HUES64 (cell line): ENCODE measurements around the gene CDRT4.
"Not testable (repeated sequence)": the region's sequence is repeated elsewhere in the genome, so short reads cannot be mapped to it uniquely, and the experiment has no call there.

Experiments
- H3K27ac ChIP-seq: 2 replicates; pipeline ENCODE4 v1.7.0; 2013; ENCODE audit warnings: low read depth, low read length, inconsistent platforms
- H3K27me3 ChIP-seq: 2 replicates; pipeline ENCODE4 v1.6.1; 2013; ENCODE audit warnings: mild to moderate bottlenecking, low read length; ENCODE audit not compliant: insufficient read depth
- H3K36me3 ChIP-seq: 2 replicates; pipeline ENCODE4 v1.6.1; 2013; ENCODE audit warnings: mild to moderate bottlenecking, low read length; ENCODE audit not compliant: insufficient read depth
- H3K4me1 ChIP-seq: 2 replicates; pipeline ENCODE4 v1.6.1; 2013; ENCODE audit warnings: mild to moderate bottlenecking, low read length, moderate library complexity; ENCODE audit not compliant: insufficient read depth
- H3K4me3 ChIP-seq: 2 replicates; pipeline ENCODE4 v1.5.1; 2013; ENCODE audit warnings: mild to moderate bottlenecking, low read length, moderate library complexity
- H3K9ac ChIP-seq: 2 replicates; pipeline ENCODE4 v1.6.1; 2013; ENCODE audit warnings: mild to moderate bottlenecking, low read depth, low read length
- H3K9me3 ChIP-seq: 2 replicates; pipeline ENCODE4 v1.6.1; 2013; ENCODE audit warnings: low read depth, low read length; ENCODE audit not compliant: insufficient read depth
- WGBS: fragments of 150-250, 120-280 bp; methylation state at CpG from one replicate; pipeline ENCODE4 v1.1.7; 2013; ENCODE audit warnings: missing lambda C conversion rate; 5-methylcytosine and 5-hydroxymethylcytosine counted together

Gene CDRT4

DNA sequence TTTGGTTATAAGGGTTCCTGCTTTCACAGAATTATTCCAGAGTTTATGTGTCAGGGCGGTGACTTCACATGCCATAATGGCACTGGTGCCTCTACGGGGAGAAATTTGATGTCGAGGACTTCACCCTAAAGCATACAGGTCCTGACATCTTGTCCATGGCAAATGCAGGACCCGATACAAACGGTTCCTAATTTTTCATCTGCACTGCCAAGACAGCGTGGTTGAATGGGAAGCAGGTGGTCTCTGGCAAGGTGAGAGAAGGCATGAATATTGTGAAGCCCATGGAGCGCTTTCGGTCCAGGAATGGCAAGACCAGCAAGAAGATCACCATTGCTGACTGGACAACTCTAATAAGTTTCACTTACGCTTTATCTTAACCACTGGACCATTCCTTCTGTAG lies 39.6 kb upstream of the CDRT4 start:
- no peak overlapping the region for H3K4me3 ChIP-seq
- H3K27me3 ChIP-seq, result no peaks in the 10 kb centered on the region
- H3K27ac ChIP-seq, result no peak overlapping the region
- H3K4me1 ChIP-seq, result peaks cover 4% of the 10 kb centered on the region; the same call in 1 of the 2 replicates
- H3K9ac ChIP-seq, result no peak overlapping the region
- H3K36me3 ChIP-seq, result peaks cover 22% of the 10 kb centered on the region
- 98% methylated on average over 9 of the region's 9 CpGs for WGBS
- H3K9me3 ChIP-seq, result no peaks in the 10 kb centered on the region

DNA sequence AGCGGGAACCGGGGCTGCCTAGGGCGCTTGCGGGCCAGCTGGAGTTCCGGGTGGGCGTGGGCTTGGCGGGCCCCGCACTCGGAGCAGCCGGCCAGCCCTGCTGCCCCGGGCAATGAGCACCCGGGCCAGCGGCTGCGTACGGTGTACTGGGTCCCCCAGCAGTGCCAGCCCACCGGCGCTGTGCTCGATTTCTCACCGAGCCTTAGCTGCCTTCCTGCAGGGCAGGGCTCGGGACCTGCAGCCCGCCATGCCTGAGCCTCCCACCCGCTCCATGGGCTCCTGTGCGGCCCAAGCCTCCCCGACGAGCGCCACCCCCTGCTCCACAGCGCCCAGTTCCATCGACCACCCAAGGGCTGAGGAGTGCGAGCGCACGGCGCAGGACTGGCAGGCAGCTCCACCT lies 38.3 kb upstream of the CDRT4 start:
- not testable (repeated sequence) for H3K27ac ChIP-seq, H3K9ac ChIP-seq, H3K4me3 ChIP-seq, H3K9me3 ChIP-seq, H3K27me3 ChIP-seq, H3K4me1 ChIP-seq
- peaks cover 27% of the 10 kb centered on the region for H3K36me3 ChIP-seq
- WGBS, result 96% methylated on average over 32 of the region's 32 CpGs

DNA sequence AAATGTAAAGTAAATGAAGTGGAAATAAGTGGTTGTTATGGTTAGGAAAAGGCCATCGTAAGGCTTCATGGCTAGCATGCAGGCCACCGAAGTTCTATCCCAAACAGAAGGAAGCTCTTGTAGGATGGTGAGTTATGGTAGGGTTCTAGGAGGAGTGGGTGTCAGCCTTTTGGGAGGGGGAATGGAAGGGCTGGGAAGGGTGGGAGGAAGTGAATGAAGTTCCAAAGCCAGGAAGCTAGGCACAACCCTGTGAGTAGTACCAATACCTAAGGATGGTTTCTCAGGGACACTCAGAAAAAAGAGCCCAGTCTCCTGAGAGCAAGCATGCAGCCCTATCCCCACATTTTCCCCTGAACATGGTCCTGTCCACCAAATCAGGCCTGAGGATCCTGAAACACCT lies 36.3 kb upstream of the CDRT4 start:
- 93% methylated on average over 2 of the region's 2 CpGs for WGBS
- peaks cover 6% of the 10 kb centered on the region; the same call in 1 of the 2 replicates for H3K4me1 ChIP-seq
- peaks cover 32% of the 10 kb centered on the region for H3K36me3 ChIP-seq
- H3K27ac ChIP-seq, result no peak overlapping the region
- no peak overlapping the region for H3K9ac ChIP-seq
- no peaks in the 10 kb centered on the region for H3K9me3 ChIP-seq
- H3K4me3 ChIP-seq, result no peak overlapping the region
- H3K27me3 ChIP-seq, result no peaks in the 10 kb centered on the region

DNA sequence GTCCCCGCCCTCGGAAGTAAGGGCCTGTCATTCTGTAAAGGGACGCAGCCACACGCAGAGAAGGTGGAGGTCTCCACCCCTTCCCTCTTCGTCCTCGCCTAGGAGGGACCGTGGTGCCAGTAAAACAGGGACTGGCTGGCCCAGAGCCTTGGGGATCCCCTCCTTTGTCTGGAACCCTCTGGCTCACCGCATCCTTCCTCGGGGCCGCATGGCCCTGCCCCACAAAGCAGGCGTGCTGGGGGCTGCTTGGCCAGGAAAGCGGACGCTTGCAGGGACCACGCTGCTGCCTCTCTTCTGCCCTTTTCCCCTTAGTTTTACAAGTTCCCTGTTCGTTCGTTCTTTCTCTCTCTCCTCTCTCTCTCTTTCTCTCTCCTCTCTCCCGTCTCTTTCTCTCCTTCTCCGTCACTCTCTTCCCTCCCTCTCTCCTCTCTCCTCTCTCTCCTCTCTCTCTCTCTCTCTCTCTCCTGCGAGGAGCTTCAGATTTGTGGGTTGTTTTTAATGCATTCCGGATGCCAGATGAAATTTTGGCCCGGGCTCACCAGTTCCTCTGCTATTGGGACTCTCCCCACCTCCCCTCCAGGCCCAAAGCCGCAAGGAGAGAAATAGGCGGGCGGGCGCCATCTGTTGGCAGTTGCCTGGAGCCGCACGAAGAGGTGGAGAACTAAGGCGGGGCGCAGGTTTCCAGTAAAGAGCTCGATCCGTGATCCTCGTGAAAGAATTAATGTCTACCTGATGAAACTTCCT lies 35.1 kb upstream of the CDRT4 start:
- peak overlapping the region; percentile 32 for H3K9ac ChIP-seq
- no peak overlapping the region for H3K27ac ChIP-seq
- H3K4me3 ChIP-seq, result peak overlapping the region; percentile 23; the same call in 1 of the 2 replicates
- H3K36me3 ChIP-seq, result peaks cover 31% of the 10 kb centered on the region
- no peaks in the 10 kb centered on the region for H3K9me3 ChIP-seq
- H3K27me3 ChIP-seq, result no peaks in the 10 kb centered on the region
- peaks cover 6% of the 10 kb centered on the region; the same call in 1 of the 2 replicates for H3K4me1 ChIP-seq
- WGBS, result 52% methylated on average over 31 of the region's 32 CpGs

DNA sequence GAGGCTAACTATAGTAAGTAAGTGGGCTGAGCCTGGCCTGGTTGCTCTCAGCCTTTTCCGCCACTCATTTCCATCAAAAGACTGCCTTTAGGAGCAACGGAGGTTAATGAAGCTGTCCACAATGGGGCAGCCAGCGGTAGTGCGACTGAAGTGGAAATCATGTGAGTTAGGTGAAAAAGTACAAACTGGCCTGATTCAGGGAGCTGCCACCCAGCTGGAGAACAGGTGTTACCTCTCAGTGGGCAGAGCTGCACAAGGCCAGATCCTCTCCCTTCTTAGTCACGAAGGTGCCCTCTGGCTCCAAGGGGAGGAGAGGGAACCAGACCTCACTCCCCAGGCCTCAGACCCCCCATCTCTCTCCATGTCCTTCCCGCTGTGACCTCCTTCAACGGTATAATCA lies 34.4 kb upstream of the CDRT4 start:
- no peak overlapping the region for H3K4me3 ChIP-seq
- WGBS, result 92% methylated on average over 7 of the region's 7 CpGs

DNA sequence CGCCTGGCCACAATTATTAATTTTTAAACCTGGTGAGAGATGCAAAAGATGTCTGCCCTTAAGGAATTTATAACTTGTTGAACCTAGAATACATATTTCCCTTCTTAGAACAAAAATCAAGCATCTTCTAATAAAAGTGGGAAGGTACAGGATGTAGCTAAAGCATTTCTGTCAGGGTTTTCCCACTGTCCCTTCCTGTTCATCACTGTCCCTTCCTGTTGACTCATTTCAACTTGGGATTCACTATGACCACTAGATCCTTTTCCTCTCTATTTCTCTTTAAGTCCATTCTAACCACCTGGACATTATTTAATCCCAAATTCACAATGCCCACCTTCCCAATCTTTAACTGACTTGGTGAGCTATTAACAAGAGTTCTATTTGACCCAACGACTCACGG lies 33.9 kb upstream of the CDRT4 start:
- Histone ChIP-seq H3K36me3 (peaks cover 31% of the 10 kb centered on the region), H3K9me3 (no peaks in the 10 kb centered on the region), H3K9ac (no peak overlapping the region), H3K27me3 (no peaks in the 10 kb centered on the region), H3K4me3 (no peak overlapping the region), H3K27ac (no peak overlapping the region), H3K4me1 (peaks cover 6% of the 10 kb centered on the region; the same call in 1 of the 2 replicates)
- 76% methylated on average over 3 of the region's 3 CpGs for WGBS

More for the DNA sequence above, 34.4 kb upstream of the CDRT4 start:
- H3K4me1 ChIP-seq, result peaks cover 6% of the 10 kb centered on the region; the same call in 1 of the 2 replicates
- no peak overlapping the region for H3K9ac ChIP-seq
- H3K27me3 ChIP-seq, result no peaks in the 10 kb centered on the region
- no peak overlapping the region for H3K27ac ChIP-seq
- no peaks in the 10 kb centered on the region for H3K9me3 ChIP-seq
- H3K36me3 ChIP-seq, result peaks cover 30% of the 10 kb centered on the region

DNA sequence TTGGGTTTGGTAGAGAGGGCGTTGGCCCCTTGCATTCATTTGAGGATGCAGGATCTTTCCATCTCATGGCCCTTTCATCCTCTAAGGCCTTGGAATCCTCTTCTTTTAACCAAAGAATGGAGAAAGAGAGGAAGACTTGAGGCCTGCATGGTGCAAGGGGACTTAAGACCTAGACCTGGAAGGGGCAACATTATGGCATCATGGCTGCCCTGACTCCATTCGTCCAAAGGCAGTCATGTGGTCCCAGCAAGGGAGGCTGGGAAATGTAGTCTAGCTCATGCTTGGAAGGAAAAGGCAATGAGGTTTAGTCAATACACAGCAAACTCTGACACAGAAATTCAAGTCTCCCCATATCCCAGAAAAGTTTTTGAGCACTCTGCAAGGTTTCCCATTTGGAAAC lies 30.7 kb upstream of the CDRT4 start:
- no peak overlapping the region for H3K9ac ChIP-seq
- no peaks in the 10 kb centered on the region for H3K27me3 ChIP-seq
- H3K36me3 ChIP-seq, result peaks cover 29% of the 10 kb centered on the region
- WGBS, result 83% methylated on average over 1 of the region's 2 CpGs
- H3K9me3 ChIP-seq, result no peaks in the 10 kb centered on the region
- H3K27ac ChIP-seq, result no peak overlapping the region
- H3K4me3 ChIP-seq, result no peak overlapping the region
- H3K4me1 ChIP-seq, result peaks cover 6% of the 10 kb centered on the region; the same call in 1 of the 2 replicates

DNA sequence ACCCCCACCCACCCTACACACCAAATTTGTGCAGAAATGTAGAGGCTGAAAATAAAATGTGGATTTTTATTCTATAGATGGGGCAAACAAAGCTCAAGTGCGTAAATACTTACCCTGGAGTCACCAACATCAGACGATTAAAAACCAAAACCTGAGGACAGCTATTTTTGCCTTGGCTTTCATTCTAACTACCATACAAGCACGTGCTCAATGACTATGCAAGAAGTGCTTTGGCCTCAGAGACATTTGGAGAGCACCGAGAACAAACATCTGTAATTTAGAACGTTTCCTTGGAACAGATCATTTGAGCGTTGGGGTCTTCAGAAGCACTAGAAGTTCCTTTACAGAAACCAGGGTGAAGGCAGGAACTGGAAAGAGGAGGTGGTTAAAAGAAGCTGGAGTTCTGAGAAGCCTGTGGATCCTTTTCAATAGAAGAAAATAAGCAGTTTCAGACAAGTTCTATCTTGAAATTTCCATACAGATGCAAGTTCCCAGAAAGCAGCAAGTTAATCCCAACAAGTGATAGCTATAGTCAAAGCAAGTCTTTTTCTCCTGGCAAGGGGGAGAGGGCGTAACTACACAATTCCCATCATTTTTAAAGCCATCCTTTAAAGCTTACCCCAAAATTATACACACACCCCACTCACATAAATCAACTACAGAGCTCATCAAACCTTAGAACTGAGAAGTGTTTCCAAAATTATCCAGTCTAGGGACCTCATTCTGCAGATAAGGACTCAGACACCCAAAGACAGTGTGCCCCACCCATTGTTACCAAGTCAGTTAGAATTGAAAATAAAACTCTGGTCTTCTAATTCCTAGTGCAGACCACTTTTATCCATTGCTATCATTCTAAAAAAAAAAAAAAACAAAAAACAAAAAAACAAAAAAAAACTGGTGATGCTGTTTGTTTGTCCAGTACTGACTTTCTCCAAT lies 29.6 kb upstream of the CDRT4 start:
- Histone ChIP-seq H3K9ac (no peak overlapping the region), H3K27ac (no peak overlapping the region), H3K9me3 (no peaks in the 10 kb centered on the region), H3K4me3 (no peak overlapping the region), H3K36me3 (peaks cover 29% of the 10 kb centered on the region), H3K4me1 (peaks cover 4% of the 10 kb centered on the region; the same call in 1 of the 2 replicates), H3K27me3 (no peaks in the 10 kb centered on the region)
- WGBS, result 92% methylated on average over 7 of the region's 7 CpGs

DNA sequence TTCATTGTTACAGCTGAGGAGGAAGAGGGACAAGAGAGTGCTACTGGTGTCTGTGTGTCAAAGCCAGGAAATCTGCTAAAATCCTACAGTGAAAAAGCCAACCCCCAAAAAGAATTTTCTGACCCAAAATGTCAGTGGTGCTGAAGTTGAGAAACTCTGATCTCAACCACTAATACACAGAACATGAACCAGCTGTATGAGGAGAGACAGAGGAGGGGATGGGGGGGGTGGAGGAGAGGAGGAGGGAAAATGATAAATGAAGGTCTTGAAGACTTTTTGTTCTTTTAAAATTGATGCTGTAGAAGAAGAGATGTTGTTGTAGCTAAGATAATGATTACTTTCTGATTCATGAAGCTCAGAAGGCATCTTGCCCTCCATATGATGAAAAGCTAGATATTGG lies 27.4 kb upstream of the CDRT4 start:
- Histone ChIP-seq H3K27ac (no peak overlapping the region), H3K4me1 (peaks cover 18% of the 10 kb centered on the region; the same call in 1 of the 2 replicates), H3K9me3 (no peaks in the 10 kb centered on the region), H3K36me3 (peaks cover 17% of the 10 kb centered on the region), H3K27me3 (no peaks in the 10 kb centered on the region), H3K4me3 (no peak overlapping the region), H3K9ac (no peak overlapping the region)

DNA sequence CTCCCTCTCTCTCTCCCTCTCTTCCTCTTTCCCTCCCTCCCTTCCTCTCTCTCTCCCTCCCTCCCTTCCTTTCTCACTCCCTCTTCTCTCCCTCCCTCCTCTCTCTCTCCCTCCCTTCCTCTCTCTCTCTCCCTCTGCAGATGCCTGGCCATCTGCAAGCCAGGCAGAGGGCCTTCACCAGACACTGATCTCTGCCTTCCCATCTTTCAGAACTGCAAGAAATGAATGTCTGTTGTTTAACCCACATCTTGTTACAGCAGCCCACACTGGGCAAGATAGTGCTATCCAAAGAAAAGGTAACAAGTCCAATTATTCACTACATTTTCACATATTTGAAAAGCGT lies 26.2 kb upstream of the CDRT4 start:
- Histone ChIP-seq H3K9me3 (no peaks in the 10 kb centered on the region), H3K27me3 (no peaks in the 10 kb centered on the region), H3K9ac (no peak overlapping the region), H3K36me3 (peaks cover 17% of the 10 kb centered on the region), H3K4me1 (peaks cover 18% of the 10 kb centered on the region; the same call in 1 of the 2 replicates), H3K27ac (no peak overlapping the region), H3K4me3 (no peak overlapping the region)
- WGBS, result 82% methylated on average over 1 of the region's 1 CpG
